Loucy (cell line): ENCODE results near the gene FAM131A.

Experiments
- H2AFZ ChIP-seq: fragments of 200-600 bp; sonication (generic); 2 replicates; pipeline ENCODE4 v1.6.0; 2016; ENCODE audit warnings: antibody characterized with exemption, mild to moderate bottlenecking, low read length, moderate library complexity
- H3F3A ChIP-seq: fragments of 200-600 bp; 2 replicates; pipeline ENCODE4 v1.6.0; 2016; ENCODE audit warnings: antibody characterized with exemption, low read depth, mild to moderate bottlenecking
- H3K27me3 ChIP-seq: fragments of 200-600 bp; sonication (generic); 2 replicates; pipeline ENCODE4 v1.6.1; 2014; ENCODE audit warnings: low read length, mild to moderate bottlenecking; ENCODE audit not compliant: insufficient read depth, poor library complexity, severe bottlenecking
- H3K36me3 ChIP-seq: fragments of 200-600 bp; sonication (generic); 2 replicates; pipeline ENCODE4 v1.6.1; 2016; ENCODE audit warnings: low read length; ENCODE audit not compliant: insufficient read depth
- H3K4me1 ChIP-seq: fragments of 200-600 bp; sonication (generic); 2 replicates; pipeline ENCODE4 v1.5.1; 2014; ENCODE audit warnings: low read length, mild to moderate bottlenecking; ENCODE audit not compliant: insufficient read depth, poor library complexity, severe bottlenecking
- H3K4me2 ChIP-seq: fragments of 200-600 bp; sonication (generic); 2 replicates; pipeline ENCODE4 v1.6.0; 2014; ENCODE audit warnings: antibody characterized with exemption, low read length, low read depth, mild to moderate bottlenecking; ENCODE audit not compliant: poor library complexity, severe bottlenecking
- H3K4me3 ChIP-seq: fragments of 200-600 bp; sonication (generic); 2 replicates; pipeline ENCODE4 v1.5.1; 2014; ENCODE audit warnings: low read length, mild to moderate bottlenecking, mixed read lengths; ENCODE audit not compliant: poor library complexity, severe bottlenecking
- H3K79me2 ChIP-seq: fragments of 200-600 bp; sonication (generic); 2 replicates; pipeline ENCODE4 v1.6.1; 2014; ENCODE audit warnings: low read length; ENCODE audit not compliant: insufficient read depth
- H3K9ac ChIP-seq: fragments of 200-600 bp; sonication (generic); 2 replicates; pipeline ENCODE4 v1.6.0; 2014; ENCODE audit warnings: mild to moderate bottlenecking, low read depth, low read length, moderate library complexity; ENCODE audit not compliant: poor library complexity, severe bottlenecking
- H3K9me2 ChIP-seq: fragments of 200-600 bp; sonication (generic); replicated peaks from 2 replicates; pipeline ENCODE4 v1.6.1; 2016; ENCODE audit warnings: low read depth, low read length, mixed read lengths
- H3K9me3 ChIP-seq: fragments of 200-600 bp; sonication (generic); 2 replicates; pipeline ENCODE4 v1.6.1; 2014; ENCODE audit warnings: mild to moderate bottlenecking, antibody characterized with exemption, low read length, low read depth; ENCODE audit not compliant: insufficient read depth
- H4K20me1 ChIP-seq: fragments of 200-600 bp; sonication (generic); 2 replicates; pipeline ENCODE4 v1.6.0; 2014; ENCODE audit warnings: antibody characterized with exemption, low read length, mild to moderate bottlenecking; ENCODE audit not compliant: insufficient read depth, poor library complexity, severe bottlenecking
- CTCF ChIP-seq: fragments of 200-600 bp; sonication (generic); conservative IDR thresholded peaks from 2 replicates; pipeline ENCODE4 v1.5.1; 2014; ENCODE audit warnings: mild to moderate bottlenecking, antibody characterized with exemption, low read length
- EZH2phosphoT487 ChIP-seq: fragments of 200-600 bp; IDR thresholded peaks from 2 replicates; pipeline ENCODE4 v1.6.1; 2018; ENCODE audit warnings: antibody characterized with exemption, mild to moderate bottlenecking, moderate library complexity, borderline replicate concordance

Gene FAM131A

DNA sequence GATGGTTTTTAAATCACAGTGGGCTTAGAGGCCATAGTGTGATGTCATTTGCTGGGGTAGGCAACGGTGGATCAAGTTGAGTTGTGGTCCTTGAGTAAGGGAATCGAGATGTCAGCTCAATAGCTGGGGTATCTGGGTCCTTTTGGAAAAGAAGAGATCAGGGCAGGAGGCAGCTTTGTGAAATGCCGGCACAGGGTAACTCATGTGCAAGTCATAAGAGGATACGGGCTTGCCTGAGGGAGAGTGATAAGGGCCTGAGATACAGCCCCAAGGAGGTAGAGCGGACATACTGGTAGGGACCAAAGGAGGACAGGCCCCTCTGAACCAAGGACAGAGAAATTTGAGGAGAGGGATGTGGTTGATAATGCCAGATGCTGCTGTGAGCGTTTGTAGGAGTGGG, 4.2 kb upstream of the FAM131A start:
- peaks cover 70% of the 10 kb centered on the region; the same call in 1 of the 2 replicates for H3K36me3 ChIP-seq
- peaks cover 21% of the 10 kb centered on the region for H4K20me1 ChIP-seq
- no peak overlapping the region for H2AFZ ChIP-seq
- no peaks in the 10 kb centered on the region for H3F3A ChIP-seq
- no peaks in the 10 kb centered on the region for H3K9me2 ChIP-seq
- no peak overlapping the region for H3K9ac ChIP-seq
- TF ChIP-seq CTCF, result no peak
- TF ChIP-seq EZH2phosphoT487, result no peak
- no peak overlapping the region for H3K4me3 ChIP-seq
- no peaks in the 10 kb centered on the region for H3K27me3 ChIP-seq
- no peaks in the 10 kb centered on the region for H3K9me3 ChIP-seq
- no peaks in the 10 kb centered on the region for H3K79me2 ChIP-seq
- no peaks in the 10 kb centered on the region for H3K4me1 ChIP-seq
- no peak overlapping the region for H3K4me2 ChIP-seq

DNA sequence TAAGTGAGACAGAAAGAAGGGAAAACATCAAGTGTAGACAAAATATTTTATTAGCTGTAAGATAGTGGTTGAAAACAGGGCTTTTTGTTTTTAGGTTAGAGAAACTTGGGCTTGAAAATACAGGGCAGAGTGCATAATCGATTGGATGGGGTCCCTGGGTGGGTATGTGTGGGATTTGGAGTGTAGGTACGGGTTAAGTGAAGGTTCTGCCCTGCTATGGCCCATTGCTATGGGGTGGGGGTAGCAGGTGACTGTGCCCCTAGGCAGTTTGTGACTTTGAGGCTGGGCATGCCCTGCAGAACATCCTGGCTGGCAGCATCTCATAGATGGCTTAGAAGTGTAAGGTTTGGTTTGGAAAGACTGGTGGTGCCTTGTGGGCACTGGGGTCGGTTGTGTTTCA, 3.7 kb upstream of the FAM131A start:
- Histone ChIP-seq H3F3A (no peaks in the 10 kb centered on the region), H3K9me2 (no peaks in the 10 kb centered on the region), H3K27me3 (no peaks in the 10 kb centered on the region), H4K20me1 (peaks cover 21% of the 10 kb centered on the region), H3K4me3 (no peak overlapping the region), H2AFZ (no peak overlapping the region), H3K4me1 (no peaks in the 10 kb centered on the region), H3K79me2 (no peaks in the 10 kb centered on the region), H3K9me3 (no peaks in the 10 kb centered on the region), H3K9ac (no peak overlapping the region), H3K36me3 (peaks cover 65% of the 10 kb centered on the region; the same call in 1 of the 2 replicates), H3K4me2 (no peak overlapping the region)
- TF ChIP-seq CTCF (no peak), EZH2phosphoT487 (no peak)

GRCh38 chr3:184334470-184335158, 2.8 kb upstream of the FAM131A start:
- Histone ChIP-seq H3K4me3 (no peak overlapping the region), H4K20me1 (peaks cover 21% of the 10 kb centered on the region), H2AFZ (no peak overlapping the region), H3K4me1 (no peaks in the 10 kb centered on the region), H3K36me3 (peaks cover 57% of the 10 kb centered on the region; the same call in 1 of the 2 replicates), H3K9me2 (no peaks in the 10 kb centered on the region), H3K27me3 (no peaks in the 10 kb centered on the region), H3F3A (no peaks in the 10 kb centered on the region), H3K79me2 (no peaks in the 10 kb centered on the region), H3K9me3 (no peaks in the 10 kb centered on the region), H3K9ac (no peak overlapping the region), H3K4me2 (no peak overlapping the region)
- no peak for TF ChIP-seq CTCF
- no peak for TF ChIP-seq EZH2phosphoT487
